ENCODE data around the gene ZBTB7C.

GRCh38 chr18:48393170-48393569 lies 16.0 kb downstream of the ZBTB7C start:
- TF ChIP-seq, protein P1, sequence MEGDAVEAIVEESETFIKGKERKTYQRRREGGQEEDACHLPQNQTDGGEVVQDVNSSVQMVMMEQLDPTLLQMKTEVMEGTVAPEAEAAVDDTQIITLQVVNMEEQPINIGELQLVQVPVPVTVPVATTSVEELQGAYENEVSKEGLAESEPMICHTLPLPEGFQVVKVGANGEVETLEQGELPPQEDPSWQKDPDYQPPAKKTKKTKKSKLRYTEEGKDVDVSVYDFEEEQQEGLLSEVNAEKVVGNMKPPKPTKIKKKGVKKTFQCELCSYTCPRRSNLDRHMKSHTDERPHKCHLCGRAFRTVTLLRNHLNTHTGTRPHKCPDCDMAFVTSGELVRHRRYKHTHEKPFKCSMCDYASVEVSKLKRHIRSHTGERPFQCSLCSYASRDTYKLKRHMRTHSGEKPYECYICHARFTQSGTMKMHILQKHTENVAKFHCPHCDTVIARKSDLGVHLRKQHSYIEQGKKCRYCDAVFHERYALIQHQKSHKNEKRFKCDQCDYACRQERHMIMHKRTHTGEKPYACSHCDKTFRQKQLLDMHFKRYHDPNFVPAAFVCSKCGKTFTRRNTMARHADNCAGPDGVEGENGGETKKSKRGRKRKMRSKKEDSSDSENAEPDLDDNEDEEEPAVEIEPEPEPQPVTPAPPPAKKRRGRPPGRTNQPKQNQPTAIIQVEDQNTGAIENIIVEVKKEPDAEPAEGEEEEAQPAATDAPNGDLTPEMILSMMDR (IDR thresholded peaks at IDR 0.05), result no peak
- TF ChIP-seq POLR2AphosphoS5 (IDR thresholded peaks at IDR 0.05) (no peak), EP300 (IDR thresholded peaks at IDR 0.05) (no peak), POLR2A (IDR thresholded peaks at IDR 0.05) (no peak)
